ENCODE results near the gene OR8D2. TPM values are rescaled to one million over a fixed set of nuclear protein-coding genes. Genes with fewer than 3 reads are reported as not detected.

OR8D2 gene
- total RNA-seq, 1 donor from 2014 or later = not detected

DNA sequence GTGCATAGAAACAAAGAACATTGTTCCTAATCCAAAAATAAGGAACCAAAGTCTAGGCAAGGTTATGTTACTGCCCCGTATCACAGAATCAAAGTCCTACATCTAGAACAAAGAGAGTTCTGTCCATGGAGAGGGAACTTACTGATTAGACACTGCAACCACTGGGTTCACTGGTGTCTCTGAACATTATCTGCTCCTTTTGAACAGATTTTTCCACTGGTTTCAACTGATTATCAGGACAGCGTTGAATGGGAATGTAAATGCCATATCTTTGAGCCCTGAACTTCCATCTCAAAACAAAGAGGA, 20.1 kb upstream of the OR8D2 start:
- H3K4me1 ChIP-seq = no peaks in the 10 kb centered on the region
- intact Hi-C loops (cut with DNase I) = no loop called here
- H3K9me3 ChIP-seq = no peaks in the 10 kb centered on the region
- H3K36me3 ChIP-seq = no peaks in the 10 kb centered on the region
- TF ChIP-seq POLR2AphosphoS5 (IDR thresholded peaks at IDR 0.05; ENCODE audit: insufficient read depth in 1 of 2, low read depth in 1 of 2) = no peak
- TF ChIP-seq, protein P1, sequence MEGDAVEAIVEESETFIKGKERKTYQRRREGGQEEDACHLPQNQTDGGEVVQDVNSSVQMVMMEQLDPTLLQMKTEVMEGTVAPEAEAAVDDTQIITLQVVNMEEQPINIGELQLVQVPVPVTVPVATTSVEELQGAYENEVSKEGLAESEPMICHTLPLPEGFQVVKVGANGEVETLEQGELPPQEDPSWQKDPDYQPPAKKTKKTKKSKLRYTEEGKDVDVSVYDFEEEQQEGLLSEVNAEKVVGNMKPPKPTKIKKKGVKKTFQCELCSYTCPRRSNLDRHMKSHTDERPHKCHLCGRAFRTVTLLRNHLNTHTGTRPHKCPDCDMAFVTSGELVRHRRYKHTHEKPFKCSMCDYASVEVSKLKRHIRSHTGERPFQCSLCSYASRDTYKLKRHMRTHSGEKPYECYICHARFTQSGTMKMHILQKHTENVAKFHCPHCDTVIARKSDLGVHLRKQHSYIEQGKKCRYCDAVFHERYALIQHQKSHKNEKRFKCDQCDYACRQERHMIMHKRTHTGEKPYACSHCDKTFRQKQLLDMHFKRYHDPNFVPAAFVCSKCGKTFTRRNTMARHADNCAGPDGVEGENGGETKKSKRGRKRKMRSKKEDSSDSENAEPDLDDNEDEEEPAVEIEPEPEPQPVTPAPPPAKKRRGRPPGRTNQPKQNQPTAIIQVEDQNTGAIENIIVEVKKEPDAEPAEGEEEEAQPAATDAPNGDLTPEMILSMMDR (IDR thresholded peaks at IDR 0.05) = no peak
- no peak for TF ChIP-seq POLR2A (IDR thresholded peaks at IDR 0.05)
- H3K27me3 ChIP-seq = no peaks in the 10 kb centered on the region
- H3K4me3 ChIP-seq = no peak overlapping the region
- DNase-seq (ENCODE audit: extremely low spot score in 2 of 2) = no peak
- no peak overlapping the region for H3K27ac ChIP-seq

- no peak for TF ChIP-seq POLR2AphosphoS5 (IDR thresholded peaks at IDR 0.05; ENCODE audit: insufficient read depth in 1 of 2, low read depth in 1 of 2)
- TF ChIP-seq, protein P1 (IDR thresholded peaks at IDR 0.05) = no peak
- TF ChIP-seq POLR2A (IDR thresholded peaks at IDR 0.05) = no peak
- Histone ChIP-seq H3K27me3 (no peaks in the 10 kb centered on the region), H3K36me3 (no peaks in the 10 kb centered on the region), H3K4me1 (no peaks in the 10 kb centered on the region), H3K27ac (no peak overlapping the region), H3K9me3 (no peaks in the 10 kb centered on the region), H3K4me3 (no peak overlapping the region)
- no peak for DNase-seq (ENCODE audit: extremely low spot score in 2 of 2)
- intact Hi-C loops (cut with DNase I) = no loop called here
Observed at GRCh38 chr11:124339396-124340141, 19.6 kb upstream of the OR8D2 start.

DNA sequence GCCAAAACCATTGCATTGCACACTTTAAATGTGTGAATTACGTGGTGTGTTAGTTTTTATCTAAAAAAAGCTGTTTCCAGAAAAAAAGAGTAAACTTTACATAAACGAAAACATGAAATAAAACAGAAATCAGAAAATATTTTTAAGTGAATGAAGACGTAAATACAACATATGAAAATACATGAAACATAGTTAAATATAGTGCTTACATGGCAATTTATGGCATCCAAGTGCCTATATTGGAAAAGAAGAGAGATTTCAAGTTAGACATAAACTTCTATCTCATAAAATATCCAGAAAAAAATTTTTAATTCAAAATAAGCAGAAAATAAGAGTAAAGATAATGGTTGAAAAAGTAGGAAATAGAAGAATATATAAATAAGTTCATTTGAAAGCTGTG, 11.9 kb upstream of the OR8D2 start:
- no peaks in the 10 kb centered on the region for H3K27me3 ChIP-seq
- no peak overlapping the region for H3K27ac ChIP-seq
- H3K36me3 ChIP-seq = no peaks in the 10 kb centered on the region
- TF ChIP-seq, protein P1 (IDR thresholded peaks at IDR 0.05) = no peak
- TF ChIP-seq POLR2A (IDR thresholded peaks at IDR 0.05) = no peak
- no peak for TF ChIP-seq POLR2AphosphoS5 (IDR thresholded peaks at IDR 0.05; ENCODE audit: insufficient read depth in 1 of 2, low read depth in 1 of 2)
- H3K4me3 ChIP-seq = no peak overlapping the region
- intact Hi-C loops (cut with DNase I) = no loop called here
- H3K4me1 ChIP-seq = no peaks in the 10 kb centered on the region
- H3K9me3 ChIP-seq = no peaks in the 10 kb centered on the region
- DNase-seq (ENCODE audit: extremely low spot score in 2 of 2) = no peak

- Histone ChIP-seq H3K27me3 (no peaks in the 10 kb centered on the region), H3K9me3 (no peaks in the 10 kb centered on the region), H3K4me1 (no peaks in the 10 kb centered on the region), H3K27ac (no peak overlapping the region), H3K4me3 (no peak overlapping the region), H3K36me3 (no peaks in the 10 kb centered on the region)
- intact Hi-C loops (cut with DNase I) = no loop called here
- TF ChIP-seq POLR2A (IDR thresholded peaks at IDR 0.05) = no peak
- no peak for TF ChIP-seq POLR2AphosphoS5 (IDR thresholded peaks at IDR 0.05; ENCODE audit: insufficient read depth in 1 of 2, low read depth in 1 of 2)
- TF ChIP-seq, protein P1 (IDR thresholded peaks at IDR 0.05) = no peak
- no peak for DNase-seq (ENCODE audit: extremely low spot score in 2 of 2)
Observed at GRCh38 chr11:124329787-124330478, 9.9 kb upstream of the OR8D2 start.

GRCh38 chr11:124327775-124328174, 7.8 kb upstream of the OR8D2 start:
- no peaks in the 10 kb centered on the region for H3K4me1 ChIP-seq
- H3K4me3 ChIP-seq = no peak overlapping the region
- H3K27me3 ChIP-seq = no peaks in the 10 kb centered on the region
- TF ChIP-seq, protein P1 (IDR thresholded peaks at IDR 0.05) = no peak
- TF ChIP-seq POLR2A (IDR thresholded peaks at IDR 0.05) (no peak), POLR2AphosphoS5 (IDR thresholded peaks at IDR 0.05; ENCODE audit: insufficient read depth in 1 of 2, low read depth in 1 of 2) (no peak)
- no peak overlapping the region for H3K27ac ChIP-seq
- DNase-seq (ENCODE audit: extremely low spot score in 2 of 2) = no peak
- intact Hi-C loops (cut with DNase I) = no loop called here
- no peaks in the 10 kb centered on the region for H3K36me3 ChIP-seq
- no peaks in the 10 kb centered on the region for H3K9me3 ChIP-seq

Data from vagina (tissue), 2 donors.